Tibial nerve (tissue), 4 donors: ENCODE data around the gene AP3B1.
"Not testable (repeated sequence)": the region's sequence is repeated elsewhere in the genome, so short reads cannot be mapped to it uniquely, and the experiment has no call there.

Experiments
- EP300 ChIP-seq, 2 donors: sonication (generic); formaldehyde crosslinking; IDR thresholded peaks; one replicate each; pipeline ENCODE4 v1.6.1; 2017; ENCODE audit warnings: antibody characterized with exemption in 2 of 2, mild to moderate bottlenecking in 1 of 2
- POLR2A ChIP-seq, 2 donors: fragments of 450-650 bp; IDR thresholded peaks; one replicate each; pipeline ENCODE4 v1.6.1; 2017; ENCODE audit warnings: antibody characterized with exemption in 2 of 2, mild to moderate bottlenecking in 2 of 2, moderate library complexity in 2 of 2
- TF ChIP-seq, protein P1 (sequence below), 5 experiments: fragments of 200-600 bp in 3 of 5; fragments of 450-650 bp in 2 of 5; sonication (generic) in 3 of 5; IDR thresholded peaks; one replicate each; pipeline ENCODE4 v1.5.1; 2016 to 2019; ENCODE audit warnings: antibody characterized with exemption in 5 of 5, mild to moderate bottlenecking in 3 of 5, moderate library complexity in 2 of 5

GRCh38 chr5:78170335-78170734 lies 124.2 kb downstream of the AP3B1 start:
- TF ChIP-seq POLR2A, EP300 (IDR thresholded peaks at IDR 0.05): not testable (repeated sequence)
- TF ChIP-seq, protein P1, sequence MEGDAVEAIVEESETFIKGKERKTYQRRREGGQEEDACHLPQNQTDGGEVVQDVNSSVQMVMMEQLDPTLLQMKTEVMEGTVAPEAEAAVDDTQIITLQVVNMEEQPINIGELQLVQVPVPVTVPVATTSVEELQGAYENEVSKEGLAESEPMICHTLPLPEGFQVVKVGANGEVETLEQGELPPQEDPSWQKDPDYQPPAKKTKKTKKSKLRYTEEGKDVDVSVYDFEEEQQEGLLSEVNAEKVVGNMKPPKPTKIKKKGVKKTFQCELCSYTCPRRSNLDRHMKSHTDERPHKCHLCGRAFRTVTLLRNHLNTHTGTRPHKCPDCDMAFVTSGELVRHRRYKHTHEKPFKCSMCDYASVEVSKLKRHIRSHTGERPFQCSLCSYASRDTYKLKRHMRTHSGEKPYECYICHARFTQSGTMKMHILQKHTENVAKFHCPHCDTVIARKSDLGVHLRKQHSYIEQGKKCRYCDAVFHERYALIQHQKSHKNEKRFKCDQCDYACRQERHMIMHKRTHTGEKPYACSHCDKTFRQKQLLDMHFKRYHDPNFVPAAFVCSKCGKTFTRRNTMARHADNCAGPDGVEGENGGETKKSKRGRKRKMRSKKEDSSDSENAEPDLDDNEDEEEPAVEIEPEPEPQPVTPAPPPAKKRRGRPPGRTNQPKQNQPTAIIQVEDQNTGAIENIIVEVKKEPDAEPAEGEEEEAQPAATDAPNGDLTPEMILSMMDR (IDR thresholded peaks at IDR 0.05): not testable (repeated sequence)
